K562 (cell line): ENCODE measurements around the gene SLC43A1. TPM values are rescaled to one million over a fixed set of nuclear protein-coding genes. Genes with fewer than 3 reads are reported as not detected.

Experiments used
- ATAC-seq: fragments of 200-7000 bp; cut with Tn5 transposase; 3 replicates; pipeline ENCODE4 v1.9.1; 2020; ENCODE audit warnings: moderate library complexity
- BruUV-seq: library from RNA; stranded (reverse); fragments of 400-500 nt; replicated peaks from 2 replicates; lab custom pipeline; 2021; lab: Mats Ljungman, UMichigan
- CTCF ChIA-PET: fragments of 300-600 bp; formaldehyde crosslinking; extraction: SDS; loops from one replicate; lab custom pipeline; 2021; ENCODE audit warnings: low intra/inter-chr PET ratio; lab: Yijun Ruan, JAX
- POLR2A ChIA-PET: fragments of 300-600, 350-650 bp; sonication (Branson Sonifier 250); formaldehyde crosslinking; extraction: SDS; loops from one replicate; lab custom pipeline; 2021; ENCODE audit warnings: antibody characterized with exemption, inconsistent platforms; lab: Yijun Ruan, JAX
- DNase-seq, 4 experiments: peaks; one replicate each; pipeline versions ENCODE4 v3.0.0 to v3.0.0-alpha.2; 2011 to 2018; ENCODE audit warnings: low spot score in 3 of 4, mixed read lengths in 3 of 4; ENCODE audit errors: extremely low read depth in 1 of 4
- FAIRE-seq: peaks from 2 replicates; lab custom pipeline; 2011; peaks lifted over from hg19 to GRCh38; lab: Jason Lieb, UNC
- H2AFZ ChIP-seq: 2 replicates; pipeline ENCODE4 v1.6.0; 2011; ENCODE audit warnings: low read depth, low read length, control low read depth, inconsistent platforms
- H3K27ac ChIP-seq: fragments of 200-600 bp; 3 replicates; pipeline ENCODE4 v1.8.0; 2011; ENCODE audit warnings: low read depth, mild to moderate bottlenecking, control low read depth, inconsistent platforms, low read length, moderate library complexity, mixed read lengths; ENCODE audit errors: extremely low read depth
- H3K27me3 ChIP-seq, 2 experiments: fragments of 300-600 bp in 1 of 2; 2 replicates in 1 of 2; 3 replicates in 1 of 2; pipeline versions ENCODE4 v1.6.0 to v1.8.0; 2011; ENCODE audit warnings: inconsistent platforms in 2 of 2, low read length in 2 of 2, mild to moderate bottlenecking in 1 of 2, mixed read lengths in 1 of 2, moderate library complexity in 1 of 2; ENCODE audit not compliant: control insufficient read depth in 2 of 2, insufficient read depth in 2 of 2
- H3K36me3 ChIP-seq: fragments of 300-600 bp; 3 replicates; pipeline ENCODE4 v1.8.0; 2011; ENCODE audit warnings: mild to moderate bottlenecking, low read length, inconsistent platforms; ENCODE audit not compliant: control insufficient read depth, insufficient read depth
- H3K4me1 ChIP-seq, 2 experiments: fragments of 200-600 bp in 1 of 2; replicated peaks in 1 of 2; 2 replicates in 1 of 2; 3 replicates in 1 of 2; pipeline versions ENCODE4 v1.5.1 to v1.8.0; 2011; ENCODE audit warnings: inconsistent platforms in 2 of 2, low read length in 2 of 2, mild to moderate bottlenecking in 1 of 2, mixed read lengths in 1 of 2, moderate library complexity in 1 of 2; ENCODE audit not compliant: control insufficient read depth in 2 of 2, insufficient read depth in 2 of 2
- H3K4me2 ChIP-seq: 2 replicates; pipeline ENCODE4 v1.6.1; 2011; ENCODE audit warnings: low read length, control low read depth, inconsistent platforms, mixed read lengths; ENCODE audit not compliant: insufficient read depth
- H3K4me3 ChIP-seq: fragments of 200-600 bp; sonication (generic), shearing (Covaris generic); 2 replicates; pipeline ENCODE4 v1.5.1; 2016; ENCODE audit warnings: control low read depth, inconsistent platforms
- H3K79me2 ChIP-seq: fragments of 200-600 bp; 3 replicates; pipeline ENCODE4 v1.8.0; 2011; ENCODE audit warnings: low read length, inconsistent platforms; ENCODE audit not compliant: control insufficient read depth, insufficient read depth
- H3K9ac ChIP-seq, 2 experiments: 2 replicates each; pipeline versions ENCODE4 v1.6.0 to v1.6.1; 2011; ENCODE audit warnings: low read depth in 2 of 2, low read length in 2 of 2, control low read depth in 1 of 2, inconsistent platforms in 1 of 2, mild to moderate bottlenecking in 1 of 2, mixed read lengths in 1 of 2; ENCODE audit not compliant: insufficient read depth in 1 of 2
- H3K9me1 ChIP-seq: one replicate; pipeline ENCODE4 v1.6.0; 2011; ENCODE audit warnings: inconsistent platforms, mild to moderate bottlenecking, low read length, moderate library complexity; ENCODE audit not compliant: control insufficient read depth, insufficient read depth
- H3K9me3 ChIP-seq: replicated peaks from 2 replicates; pipeline ENCODE4 v1.5.1; 2011; ENCODE audit warnings: low read depth, low read length, inconsistent platforms; ENCODE audit not compliant: control insufficient read depth, insufficient read depth
- H4K20me1 ChIP-seq: replicated peaks from 2 replicates; pipeline ENCODE4 v1.6.1; 2011; ENCODE audit warnings: low read length, inconsistent platforms, mixed read lengths; ENCODE audit not compliant: control insufficient read depth, insufficient read depth
- ETS2 ChIP-seq: IDR thresholded peaks from 2 replicates; pipeline ENCODE4 v1.6.1; 2016; ENCODE audit warnings: borderline replicate concordance, missing genetic modification characterization, mild to moderate bottlenecking, moderate library complexity, missing compliant biosample characterization; ENCODE audit not compliant: poor library complexity, severe bottlenecking
- EZH2 ChIP-seq: IDR thresholded peaks from 2 replicates; pipeline ENCODE4 v1.6.1; 2012; ENCODE audit warnings: low read depth, mild to moderate bottlenecking, inconsistent platforms, low read length, borderline replicate concordance
- FOXK2 ChIP-seq, 2 experiments: fragments of 450-650 bp; IDR thresholded peaks in 1 of 2; conservative IDR thresholded peaks in 1 of 2; 2 replicates each; pipeline ENCODE4 v1.6.1; 2016; ENCODE audit warnings: low read depth in 2 of 2, mild to moderate bottlenecking in 1 of 2
- GABPB1 ChIP-seq: sonication (generic); formaldehyde crosslinking; IDR thresholded peaks from 2 replicates; pipeline ENCODE4 v1.8.0; 2022; ENCODE audit warnings: mild to moderate bottlenecking, missing genetic modification reagents
- KDM4B ChIP-seq, 2 experiments: fragments of 450-650 bp in 1 of 2; sonication (generic) in 1 of 2; IDR thresholded peaks; 2 replicates each; pipeline ENCODE4 v1.6.1; 2016 to 2017; ENCODE audit warnings: borderline replicate concordance in 2 of 2, antibody characterized with exemption in 1 of 2, low read depth in 1 of 2, mild to moderate bottlenecking in 1 of 2
- NFXL1 ChIP-seq: fragments of 450-650 bp; formaldehyde crosslinking; IDR thresholded peaks from 2 replicates; pipeline ENCODE4 v1.4.0; 2021; ENCODE audit warnings: mild to moderate bottlenecking
- PHTF2 ChIP-seq: fragments of 250-450 bp; sonication (Bioruptor Pico); IDR thresholded peaks from 2 replicates; pipeline ENCODE4 v1.5.0; 2021; ENCODE audit warnings: mild to moderate bottlenecking
- POLR3G ChIP-seq: IDR thresholded peaks from 2 replicates; pipeline ENCODE4 v1.6.1; 2011; ENCODE audit not compliant: insufficient read length, insufficient replicate concordance; ENCODE audit errors: extremely low read depth
- PTTG1 ChIP-seq: fragments of 450-650 bp; IDR thresholded peaks from 2 replicates; pipeline ENCODE4 v1.6.1; 2016; ENCODE audit warnings: low read depth, mild to moderate bottlenecking, missing genetic modification characterization, missing compliant biosample characterization
- TFAM ChIP-seq: fragments of 250-450 bp; sonication (Bioruptor Pico); conservative IDR thresholded peaks from 2 replicates; pipeline ENCODE4 v1.5.0; 2021; ENCODE audit warnings: mild to moderate bottlenecking, moderate library complexity
- ZNF121 ChIP-seq: sonication (generic); formaldehyde crosslinking; conservative IDR thresholded peaks from 2 replicates; pipeline ENCODE4 v1.8.0; 2022; ENCODE audit warnings: missing genetic modification reagents
- WGBS: fragments of 100-300 bp; shearing (Covaris generic); methylation state at CpG from one replicate; pipeline ENCODE4 v1.1.6; 2016; ENCODE audit warnings: low coverage, mixed read lengths; ENCODE audit not compliant: insufficient coverage; ENCODE audit errors: missing lambda C conversion rate; 5-methylcytosine and 5-hydroxymethylcytosine counted together
- in situ Hi-C: fragments of 300-500 bp; cut with MboI; formaldehyde crosslinking; loops from 4 replicates; pipeline ENCODE4 v1.15.0; 2018; ENCODE audit warnings: inconsistent platforms, mixed read lengths
- intact Hi-C: fragments of 100-400 bp; cut with micrococcal nuclease; formaldehyde crosslinking; loops from 2 replicates; pipeline ENCODE4 v1.14.2; 2022
- polyA plus RNA-seq, 8 experiments: library from polyadenylated mRNA; depleted of rRNA in 4 of 8; stranded (reverse) in 5 of 8; unstranded in 3 of 8; fragments of >200 nt; fragmentation: Nextera tagmentation in 2 of 8; fragmentation: Illumina TruSeq in 1 of 8; extraction: Ambion mirVana in 2 of 8; extraction: Trizol in 1 of 8; gene quantifications; 2 replicates each; pipeline versions ENCODE4 v1.2.1 to v1.2.3, GENCODE V29; 2011 to 2014; ENCODE audit warnings: inconsistent platforms in 1 of 8, missing spikeins in 1 of 8
- total RNA-seq, 7 experiments: library from RNA; depleted of rRNA in 6 of 7; stranded (reverse); fragments of >200 nt in 6 of 7; fragmentation: Illumina TruSeq in 2 of 7; extraction: Trizol in 2 of 7; gene quantifications; 2 replicates each; pipeline versions ENCODE4 v1.2.1 to v1.2.3, GENCODE V29; 2011 to 2021; ENCODE audit warnings: low replicate concordance in 1 of 7
- TF ChIP-seq, protein P1 (sequence below): fragments of 450-650 bp; formaldehyde crosslinking; IDR thresholded peaks from 2 replicates; pipeline ENCODE4 v1.4.0; 2020; ENCODE audit warnings: mild to moderate bottlenecking
- TF ChIP-seq, protein P2 (sequence below): sonication (generic); formaldehyde crosslinking; IDR thresholded peaks from 2 replicates; pipeline ENCODE4 v1.9.0; 2022; ENCODE audit warnings: mild to moderate bottlenecking, missing genetic modification reagents
- TF ChIP-seq, protein P3 (sequence below): fragments of 250-450 bp; sonication (Bioruptor Pico); IDR thresholded peaks from 2 replicates; pipeline ENCODE4 v1.4.0; 2020

SLC43A1 gene
- total and polyA plus RNA-seq, 9 of the 15 experiments (the other 6 are each of a cell fraction or from before 2014, with no cell fraction given) = 2.6 to 41.8 (median 24.6) TPM

DNA sequence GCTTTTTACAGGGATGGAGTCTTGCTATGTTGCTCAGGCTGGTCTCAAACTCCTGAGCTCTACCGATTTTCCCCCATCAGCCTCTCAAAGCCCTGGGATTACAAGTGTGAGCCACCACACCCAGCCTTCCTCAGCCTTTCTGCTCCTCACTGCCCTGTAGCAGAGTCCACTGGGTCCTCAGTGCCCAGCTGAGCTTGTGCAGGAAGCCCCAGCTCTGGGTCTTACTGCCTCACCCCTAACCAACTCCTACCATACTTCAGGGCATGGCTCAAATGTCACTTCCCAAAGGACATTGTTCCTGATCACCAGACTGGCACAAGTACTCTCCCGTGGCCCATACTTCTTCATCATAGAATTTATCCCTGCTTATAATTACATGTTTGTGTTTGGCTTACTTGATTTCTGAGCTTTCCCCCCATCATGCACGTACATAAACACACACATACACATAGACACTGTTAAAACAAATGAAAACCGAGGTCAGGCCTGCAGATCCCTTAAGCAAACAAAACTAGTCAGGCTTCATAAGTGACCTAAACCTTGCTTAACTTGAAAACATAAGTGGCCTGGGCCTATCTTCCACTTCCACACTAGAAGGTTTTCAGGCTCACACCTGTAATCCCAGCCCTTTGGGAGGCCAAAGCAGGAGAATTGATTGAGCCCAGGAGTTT, 74.6 kb downstream of the SLC43A1 start:
- Histone ChIP-seq H3K4me2 (no peak overlapping the region), H3K27ac (no peak overlapping the region), H3K4me3 (no peak overlapping the region), H3K9me3 (no peaks in the 10 kb centered on the region), H4K20me1 (no peaks in the 10 kb centered on the region), H3K4me1 (no peaks in the 10 kb centered on the region; a peak in 1 of 5 replicates), H2AFZ (no peak overlapping the region), H3K9ac (no peak overlapping the region), H3K9me1 (no peaks in the 10 kb centered on the region), H3K36me3 (no peaks in the 10 kb centered on the region), H3K79me2 (no peaks in the 10 kb centered on the region), H3K27me3 (no peaks in the 10 kb centered on the region; a peak in 1 of 5 replicates)
- DNase-seq (no peak), FAIRE-seq (no peak), ATAC-seq (no peak)
- POLR2A ChIA-PET = interaction anchor here (0.8 to 1.4 kb wide), 2 partner anchors 11 to 18 kb away, joined by 3 to 5 read pairs; no protein-coding TSS in a partner anchor
- intact Hi-C loops (no loop called here), in situ Hi-C loops (no loop called here)
- BruUV-seq = no TSS peak
- CTCF ChIA-PET = no interaction called here
- WGBS = 15% methylated on average over 4 of the region's 4 CpGs
- no peak for TF ChIP-seq GABPB1
- TF ChIP-seq ETS2 (tag) = no peak
- no peak for TF ChIP-seq ZNF121
- no peak for TF ChIP-seq PHTF2 (CRISPR knock-in tag)
- TF ChIP-seq, protein P1, sequence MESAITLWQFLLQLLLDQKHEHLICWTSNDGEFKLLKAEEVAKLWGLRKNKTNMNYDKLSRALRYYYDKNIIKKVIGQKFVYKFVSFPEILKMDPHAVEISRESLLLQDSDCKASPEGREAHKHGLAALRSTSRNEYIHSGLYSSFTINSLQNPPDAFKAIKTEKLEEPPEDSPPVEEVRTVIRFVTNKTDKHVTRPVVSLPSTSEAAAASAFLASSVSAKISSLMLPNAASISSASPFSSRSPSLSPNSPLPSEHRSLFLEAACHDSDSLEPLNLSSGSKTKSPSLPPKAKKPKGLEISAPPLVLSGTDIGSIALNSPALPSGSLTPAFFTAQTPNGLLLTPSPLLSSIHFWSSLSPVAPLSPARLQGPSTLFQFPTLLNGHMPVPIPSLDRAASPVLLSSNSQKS (CRISPR knock-in tag) = no peak
- TF ChIP-seq TFAM = no peak
- TF ChIP-seq, protein P2, sequence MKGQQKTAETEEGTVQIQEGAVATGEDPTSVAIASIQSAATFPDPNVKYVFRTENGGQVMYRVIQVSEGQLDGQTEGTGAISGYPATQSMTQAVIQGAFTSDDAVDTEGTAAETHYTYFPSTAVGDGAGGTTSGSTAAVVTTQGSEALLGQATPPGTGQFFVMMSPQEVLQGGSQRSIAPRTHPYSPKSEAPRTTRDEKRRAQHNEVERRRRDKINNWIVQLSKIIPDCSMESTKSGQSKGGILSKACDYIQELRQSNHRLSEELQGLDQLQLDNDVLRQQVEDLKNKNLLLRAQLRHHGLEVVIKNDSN (CRISPR knock-in tag) = no peak
- TF ChIP-seq NFXL1 (CRISPR knock-in tag) = no peak
- TF ChIP-seq, protein P3, sequence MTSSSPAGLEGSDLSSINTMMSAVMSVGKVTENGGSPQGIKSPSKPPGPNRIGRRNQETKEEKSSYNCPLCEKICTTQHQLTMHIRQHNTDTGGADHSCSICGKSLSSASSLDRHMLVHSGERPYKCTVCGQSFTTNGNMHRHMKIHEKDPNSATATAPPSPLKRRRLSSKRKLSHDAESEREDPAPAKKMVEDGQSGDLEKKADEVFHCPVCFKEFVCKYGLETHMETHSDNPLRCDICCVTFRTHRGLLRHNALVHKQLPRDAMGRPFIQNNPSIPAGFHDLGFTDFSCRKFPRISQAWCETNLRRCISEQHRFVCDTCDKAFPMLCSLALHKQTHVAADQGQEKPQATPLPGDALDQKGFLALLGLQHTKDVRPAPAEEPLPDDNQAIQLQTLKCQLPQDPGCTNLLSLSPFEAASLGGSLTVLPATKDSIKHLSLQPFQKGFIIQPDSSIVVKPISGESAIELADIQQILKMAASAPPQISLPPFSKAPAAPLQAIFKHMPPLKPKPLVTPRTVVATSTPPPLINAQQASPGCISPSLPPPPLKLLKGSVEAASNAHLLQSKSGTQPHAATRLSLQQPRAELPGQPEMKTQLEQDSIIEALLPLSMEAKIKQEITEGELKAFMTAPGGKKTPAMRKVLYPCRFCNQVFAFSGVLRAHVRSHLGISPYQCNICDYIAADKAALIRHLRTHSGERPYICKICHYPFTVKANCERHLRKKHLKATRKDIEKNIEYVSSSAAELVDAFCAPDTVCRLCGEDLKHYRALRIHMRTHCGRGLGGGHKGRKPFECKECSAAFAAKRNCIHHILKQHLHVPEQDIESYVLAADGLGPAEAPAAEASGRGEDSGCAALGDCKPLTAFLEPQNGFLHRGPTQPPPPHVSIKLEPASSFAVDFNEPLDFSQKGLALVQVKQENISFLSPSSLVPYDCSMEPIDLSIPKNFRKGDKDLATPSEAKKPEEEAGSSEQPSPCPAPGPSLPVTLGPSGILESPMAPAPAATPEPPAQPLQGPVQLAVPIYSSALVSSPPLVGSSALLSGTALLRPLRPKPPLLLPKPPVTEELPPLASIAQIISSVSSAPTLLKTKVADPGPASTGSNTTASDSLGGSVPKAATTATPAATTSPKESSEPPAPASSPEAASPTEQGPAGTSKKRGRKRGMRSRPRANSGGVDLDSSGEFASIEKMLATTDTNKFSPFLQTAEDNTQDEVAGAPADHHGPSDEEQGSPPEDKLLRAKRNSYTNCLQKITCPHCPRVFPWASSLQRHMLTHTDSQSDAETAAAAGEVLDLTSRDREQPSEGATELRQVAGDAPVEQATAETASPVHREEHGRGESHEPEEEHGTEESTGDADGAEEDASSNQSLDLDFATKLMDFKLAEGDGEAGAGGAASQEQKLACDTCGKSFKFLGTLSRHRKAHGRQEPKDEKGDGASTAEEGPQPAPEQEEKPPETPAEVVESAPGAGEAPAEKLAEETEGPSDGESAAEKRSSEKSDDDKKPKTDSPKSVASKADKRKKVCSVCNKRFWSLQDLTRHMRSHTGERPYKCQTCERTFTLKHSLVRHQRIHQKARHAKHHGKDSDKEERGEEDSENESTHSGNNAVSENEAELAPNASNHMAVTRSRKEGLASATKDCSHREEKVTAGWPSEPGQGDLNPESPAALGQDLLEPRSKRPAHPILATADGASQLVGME (CRISPR knock-in tag) = no peak
- TF ChIP-seq POLR3G = no peak
- no peak for TF ChIP-seq KDM4B (IDR thresholded peaks at IDR 0.05; ENCODE audit: borderline replicate concordance in 2 of 2, low read depth in 1 of 2)
- no peak for TF ChIP-seq PTTG1
- no peak for TF ChIP-seq FOXK2 (conservative IDR thresholded peaks at IDR 0.05 in 1 of 2, IDR thresholded peaks at IDR 0.05 in 1 of 2; ENCODE audit: low read depth in 2 of 2)
- no peak for TF ChIP-seq EZH2
